KMS-11 (cell line): ENCODE data around the gene TBC1D9.

Experiments
- H2AFZ ChIP-seq: fragments of 200-600 bp; sonication (generic); 2 replicates; pipeline ENCODE4 v1.6.1; 2016; ENCODE audit warnings: antibody characterized with exemption, mixed run types, low read depth
- H3K27ac ChIP-seq: fragments of 200-600 bp; sonication (generic); 2 replicates; pipeline ENCODE4 v1.6.1; 2016; ENCODE audit warnings: mild to moderate bottlenecking, mixed run types
- H3K27me3 ChIP-seq: fragments of 200-600 bp; sonication (generic); 2 replicates; pipeline ENCODE4 v1.6.1; 2017; ENCODE audit warnings: mild to moderate bottlenecking, low read depth, mixed run types, moderate library complexity; ENCODE audit not compliant: insufficient read depth
- H3K36me3 ChIP-seq: fragments of 200-600 bp; sonication (generic); 2 replicates; pipeline ENCODE4 v1.6.1; 2017; ENCODE audit warnings: mild to moderate bottlenecking, mixed run types; ENCODE audit not compliant: insufficient read depth
- H3K4me1 ChIP-seq: fragments of 200-600 bp; sonication (generic); 2 replicates; pipeline ENCODE4 v1.6.1; 2016; ENCODE audit warnings: mild to moderate bottlenecking, low read depth, mixed run types; ENCODE audit not compliant: poor library complexity, severe bottlenecking
- H3K4me2 ChIP-seq: fragments of 200-600 bp; sonication (generic); 2 replicates; pipeline ENCODE4 v1.7.0; 2016; ENCODE audit warnings: mild to moderate bottlenecking, mixed run types
- H3K4me3 ChIP-seq: fragments of 200-600 bp; sonication (generic); IDR thresholded peaks from 2 replicates; pipeline ENCODE4 v1.6.1; 2017; ENCODE audit warnings: low read depth, low read length, mixed read lengths; ENCODE audit not compliant: insufficient read depth
- H3K79me2 ChIP-seq: fragments of 200-600 bp; sonication (generic); 2 replicates; pipeline ENCODE4 v1.6.1; 2016; ENCODE audit warnings: low read depth, mixed run types; ENCODE audit not compliant: insufficient read depth
- H3K9ac ChIP-seq: fragments of 200-600 bp; sonication (generic); 2 replicates; pipeline ENCODE4 v1.6.1; 2016; ENCODE audit warnings: mild to moderate bottlenecking, mixed run types
- H4K20me1 ChIP-seq: fragments of 200-600 bp; sonication (generic); 2 replicates; pipeline ENCODE4 v1.6.1; 2016; ENCODE audit warnings: mild to moderate bottlenecking, mixed run types; ENCODE audit not compliant: insufficient read depth
- CTCF ChIP-seq: fragments of 200-600 bp; sonication (generic); conservative IDR thresholded peaks from 2 replicates; pipeline ENCODE4 v1.6.1; 2017; ENCODE audit warnings: low read depth, mild to moderate bottlenecking, antibody characterized with exemption, low read length, moderate library complexity, mixed read lengths

TBC1D9 gene

GRCh38 chr4:140645614-140646412 lies 110.4 kb downstream of the TBC1D9 start:
- TF ChIP-seq CTCF, result no peak
- Histone ChIP-seq H3K4me1 (no peaks in the 10 kb centered on the region), H3K4me3 (no peak overlapping the region), H3K27ac (no peak overlapping the region), H4K20me1 (no peaks in the 10 kb centered on the region), H3K79me2 (no peaks in the 10 kb centered on the region), H3K9ac (no peak overlapping the region), H3K4me2 (no peak overlapping the region), H3K36me3 (no peaks in the 10 kb centered on the region), H3K27me3 (no peaks in the 10 kb centered on the region), H2AFZ (no peak overlapping the region)

GRCh38 chr4:140645196-140645595 lies 111.0 kb downstream of the TBC1D9 start:
- Histone ChIP-seq H3K27me3 (no peaks in the 10 kb centered on the region), H4K20me1 (no peaks in the 10 kb centered on the region), H3K4me2 (no peak overlapping the region), H3K9ac (no peak overlapping the region), H3K36me3 (no peaks in the 10 kb centered on the region), H2AFZ (no peak overlapping the region), H3K4me3 (no peak overlapping the region), H3K79me2 (no peaks in the 10 kb centered on the region), H3K27ac (no peak overlapping the region), H3K4me1 (no peaks in the 10 kb centered on the region)
- no peak for TF ChIP-seq CTCF

- Histone ChIP-seq H3K4me3 (no peak overlapping the region), H3K4me2 (no peak overlapping the region), H4K20me1 (no peaks in the 10 kb centered on the region), H3K27ac (no peak overlapping the region), H3K4me1 (no peaks in the 10 kb centered on the region), H2AFZ (no peak overlapping the region), H3K36me3 (no peaks in the 10 kb centered on the region), H3K27me3 (no peaks in the 10 kb centered on the region), H3K79me2 (no peaks in the 10 kb centered on the region), H3K9ac (no peak overlapping the region)
- TF ChIP-seq CTCF, result no peak
These were observed 111.6 kb downstream of the TBC1D9 start for GRCh38 chr4:140644470-140645185.

GRCh38 chr4:140643571-140644055 lies 112.6 kb downstream of the TBC1D9 start:
- Histone ChIP-seq H3K79me2 (no peaks in the 10 kb centered on the region), H3K36me3 (no peaks in the 10 kb centered on the region), H3K4me3 (no peak overlapping the region), H4K20me1 (no peaks in the 10 kb centered on the region), H3K4me1 (no peaks in the 10 kb centered on the region), H3K9ac (no peak overlapping the region), H2AFZ (no peak overlapping the region), H3K27me3 (no peaks in the 10 kb centered on the region), H3K27ac (no peak overlapping the region), H3K4me2 (no peak overlapping the region)
- TF ChIP-seq CTCF, result no peak
